HG03159 (cell line): ENCODE measurements around the gene ZBTB40.

Source experiments
- ATAC-seq: cut with Tn5 transposase; IDR thresholded peaks from one replicate; pipeline ENCODE4 v1.9.1; 2021; ENCODE audit warnings: mild to moderate bottlenecking, moderate library complexity; ENCODE audit not compliant: unreplicated experiment

The ZBTB40 gene

GRCh38 chr1:22470227-22470626 lies 18.6 kb downstream of the ZBTB40 start:
- ATAC-seq: no peak

DNA sequence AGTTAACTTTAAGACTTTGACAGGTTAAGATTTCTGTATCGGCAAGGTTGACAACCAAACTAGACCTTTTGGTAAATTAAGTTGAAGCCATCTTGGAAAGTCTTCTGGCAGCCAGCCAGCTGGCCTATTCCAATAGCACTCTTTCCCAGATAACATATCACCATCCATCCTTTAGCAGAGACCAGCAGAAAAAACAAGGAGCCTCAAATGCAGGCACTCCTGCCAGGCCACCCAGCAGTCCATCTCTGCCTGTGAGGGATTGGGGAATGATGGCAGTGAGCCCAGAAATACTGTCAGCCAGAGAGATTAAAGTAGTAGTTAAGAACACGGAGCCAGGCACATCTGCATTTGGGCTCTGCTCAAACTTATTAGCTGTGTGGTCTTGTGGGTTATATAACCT lies 19.4 kb downstream of the ZBTB40 start:
- ATAC-seq: no peak

- ATAC-seq: no peak
Measured at GRCh38 chr1:22471610-22472009, 20.0 kb downstream of the ZBTB40 start.

DNA sequence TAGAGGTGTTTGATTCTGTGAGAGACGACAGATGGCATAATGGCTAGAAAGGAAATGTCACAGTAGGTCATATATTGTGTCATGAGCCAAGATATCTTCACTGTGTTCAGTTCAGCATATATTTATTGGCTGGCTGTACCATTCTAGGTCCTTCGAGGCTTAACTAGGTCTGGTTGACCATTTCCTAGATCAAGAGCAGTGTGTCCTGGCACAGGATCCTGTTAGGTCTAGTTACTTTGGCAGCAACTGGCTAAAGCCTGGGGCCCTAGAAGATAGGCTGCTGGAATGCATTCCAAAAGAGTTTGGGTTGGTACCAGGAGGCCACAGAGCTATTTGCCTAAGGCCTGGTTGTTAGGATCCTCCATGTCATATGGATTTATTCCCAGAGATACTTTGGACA lies 20.9 kb downstream of the ZBTB40 start:
- ATAC-seq: no peak

GRCh38 chr1:22473952-22474351 lies 22.3 kb downstream of the ZBTB40 start:
- ATAC-seq: no peak

DNA sequence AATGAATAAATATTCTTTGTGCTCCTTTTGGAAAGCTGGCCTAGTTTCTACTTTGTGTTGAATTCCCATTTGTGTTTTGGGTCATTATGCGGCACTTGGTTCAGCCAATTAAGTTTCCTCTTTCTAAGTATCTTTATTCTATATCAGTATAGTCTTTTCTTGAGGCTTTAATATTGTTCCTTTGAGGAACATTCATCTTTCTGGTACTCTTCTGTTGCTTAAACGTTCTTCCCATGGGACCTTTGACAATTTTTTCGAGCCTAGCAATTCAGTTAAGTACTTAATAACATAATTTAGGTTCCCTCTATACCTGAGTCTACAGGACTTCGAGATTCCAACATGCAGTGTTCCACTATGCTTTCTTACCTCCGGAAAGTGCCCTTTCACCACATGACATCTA lies 24.9 kb downstream of the ZBTB40 start:
- ATAC-seq: no peak

DNA sequence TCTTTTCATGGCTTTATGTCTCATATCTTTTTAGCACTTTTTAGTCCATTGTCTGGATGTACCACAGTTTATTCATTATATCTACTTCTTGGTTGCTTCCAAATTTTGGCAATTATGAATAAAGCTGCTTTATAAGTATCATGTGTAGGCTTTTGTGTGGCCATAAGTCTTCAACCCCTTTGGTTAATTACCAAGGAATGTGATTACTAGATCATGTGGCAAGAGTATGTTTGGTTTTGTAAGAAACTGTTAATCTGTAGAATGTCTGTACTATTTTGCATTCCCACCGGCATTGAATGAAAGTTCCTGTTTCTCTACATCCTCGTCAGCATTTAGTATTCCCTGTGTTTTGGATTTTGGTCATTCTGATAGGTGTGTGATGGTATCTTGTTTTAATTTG lies 31.5 kb downstream of the ZBTB40 start:
- ATAC-seq: no peak

DNA sequence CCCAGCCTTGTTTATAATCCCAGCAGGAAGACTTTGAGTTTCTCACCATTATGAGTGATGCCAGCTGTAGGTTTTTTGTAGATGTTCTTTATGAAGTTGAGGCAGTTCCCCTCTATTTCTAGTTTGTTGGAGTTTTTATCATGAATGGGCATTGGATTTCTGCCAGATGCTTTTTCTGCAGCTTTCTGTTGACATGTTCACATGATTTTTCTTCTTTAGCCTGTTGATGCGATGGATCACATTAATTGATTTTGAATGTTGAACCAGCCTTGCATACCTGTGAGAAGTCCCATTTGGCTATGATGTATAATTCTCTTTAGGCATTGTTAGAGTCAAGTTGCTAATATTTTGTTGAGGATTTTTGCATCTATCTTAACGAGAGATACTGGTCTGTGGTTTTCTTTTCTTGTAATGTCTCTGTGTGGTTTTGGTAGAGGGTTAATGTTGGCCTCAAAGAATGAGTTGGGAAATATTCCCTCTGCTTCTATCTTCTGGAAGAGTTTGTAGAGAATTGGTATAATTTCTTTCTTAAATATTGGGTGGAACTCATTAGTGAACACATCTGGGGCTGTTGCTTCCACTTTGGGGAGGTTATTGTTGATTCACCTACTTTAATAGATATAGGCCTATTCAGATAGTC lies 33.2 kb downstream of the ZBTB40 start:
- no peak for ATAC-seq

- ATAC-seq: no peak
Measured at GRCh38 chr1:22485431-22485830, 33.8 kb downstream of the ZBTB40 start.

- no peak for ATAC-seq
Measured at GRCh38 chr1:22487781-22488180, 36.1 kb downstream of the ZBTB40 start.

DNA sequence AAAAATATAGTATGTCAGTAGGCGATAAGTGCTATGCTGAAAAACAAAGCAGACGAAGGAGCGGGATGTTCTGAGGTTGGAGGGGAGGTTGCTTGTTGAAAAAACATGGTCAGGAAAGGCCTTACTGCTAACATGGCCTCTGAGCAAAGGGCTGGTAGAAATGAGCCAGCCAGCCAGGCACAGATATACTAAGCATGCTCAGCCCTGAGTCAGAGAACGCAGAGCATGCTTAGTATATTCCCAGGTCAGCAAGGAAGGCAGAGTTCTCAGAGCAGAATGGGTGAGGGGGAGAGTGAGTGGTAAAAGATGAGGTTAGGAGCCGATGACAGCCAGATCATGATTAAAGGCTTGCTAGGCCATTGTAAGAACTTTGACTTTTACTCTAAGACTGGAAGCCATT lies 36.7 kb downstream of the ZBTB40 start:
- ATAC-seq: no peak

DNA sequence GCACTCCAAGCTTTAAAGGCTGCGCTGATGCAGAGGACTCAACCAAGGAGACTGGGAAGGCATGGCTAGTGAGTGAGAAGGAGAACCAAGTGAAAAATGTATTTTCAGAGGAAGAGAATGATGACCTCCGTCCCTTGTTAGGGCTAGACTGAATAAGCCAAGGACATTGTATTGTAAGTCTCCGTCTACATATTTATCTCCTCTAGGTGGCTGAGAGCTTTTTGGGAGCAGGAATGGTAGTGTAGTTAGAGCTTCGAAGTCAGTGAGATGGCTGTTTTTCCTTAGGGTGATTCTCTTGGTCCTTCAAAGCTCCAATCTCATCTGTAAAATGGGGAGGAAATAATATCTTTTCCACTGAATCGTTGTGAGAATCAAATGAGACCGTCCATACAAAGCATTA lies 37.6 kb downstream of the ZBTB40 start:
- ATAC-seq: no peak

- no peak for ATAC-seq
Measured at GRCh38 chr1:22489823-22490222, 38.2 kb downstream of the ZBTB40 start.

DNA sequence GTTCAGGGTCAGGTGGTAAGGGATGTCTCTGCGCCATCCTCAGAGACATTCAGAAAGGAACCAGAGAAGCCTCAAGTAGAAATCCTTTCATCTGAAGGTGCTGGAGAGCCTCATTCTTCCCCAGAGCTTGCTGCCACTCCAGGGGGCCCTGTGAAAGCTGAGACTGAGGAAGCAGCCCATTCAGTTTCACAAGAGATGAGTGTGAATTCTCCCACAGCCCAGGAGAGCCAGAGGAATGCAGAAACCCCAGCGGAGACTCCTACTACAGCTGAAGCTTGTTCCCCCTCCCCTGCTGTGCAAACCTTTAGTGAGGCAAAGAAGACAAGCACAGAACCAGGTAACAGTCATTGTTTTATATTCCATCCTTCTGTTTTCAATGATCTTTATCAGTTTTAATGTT lies 38.7 kb downstream of the ZBTB40 start:
- no peak for ATAC-seq

DNA sequence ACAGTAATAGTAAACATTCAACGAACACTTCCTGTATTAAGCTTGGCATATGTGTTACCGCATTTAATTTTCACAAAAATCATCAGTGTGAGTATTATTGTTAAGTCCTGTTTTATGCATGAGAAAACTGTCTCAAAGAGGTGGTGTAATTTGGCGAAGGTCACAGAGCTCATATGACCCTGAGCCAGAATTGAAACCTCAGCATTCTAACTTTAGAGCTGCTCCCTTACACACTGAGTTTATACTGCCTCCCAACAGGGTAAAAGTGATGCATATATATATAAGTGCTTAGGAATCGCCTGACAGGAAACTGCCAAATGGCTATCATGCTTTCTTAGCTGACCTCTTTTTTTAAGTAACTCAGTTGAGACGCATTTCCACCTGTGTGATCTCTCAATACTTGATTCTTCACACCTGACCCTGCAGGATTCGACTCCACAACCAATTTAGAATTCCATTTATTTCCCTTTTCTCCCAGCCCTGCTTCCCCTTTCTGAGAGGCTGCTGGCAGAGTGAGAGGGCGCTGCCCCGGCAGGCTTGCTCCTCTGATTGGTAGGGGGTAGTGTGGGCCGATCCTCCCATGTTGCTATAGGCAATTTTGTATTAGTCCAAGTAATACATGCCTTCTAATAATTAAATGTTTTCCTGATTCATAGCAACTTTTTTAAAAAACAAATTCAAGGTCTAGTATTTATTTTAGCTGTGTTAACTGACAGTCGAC lies 40.5 kb downstream of the ZBTB40 start:
- no peak for ATAC-seq

DNA sequence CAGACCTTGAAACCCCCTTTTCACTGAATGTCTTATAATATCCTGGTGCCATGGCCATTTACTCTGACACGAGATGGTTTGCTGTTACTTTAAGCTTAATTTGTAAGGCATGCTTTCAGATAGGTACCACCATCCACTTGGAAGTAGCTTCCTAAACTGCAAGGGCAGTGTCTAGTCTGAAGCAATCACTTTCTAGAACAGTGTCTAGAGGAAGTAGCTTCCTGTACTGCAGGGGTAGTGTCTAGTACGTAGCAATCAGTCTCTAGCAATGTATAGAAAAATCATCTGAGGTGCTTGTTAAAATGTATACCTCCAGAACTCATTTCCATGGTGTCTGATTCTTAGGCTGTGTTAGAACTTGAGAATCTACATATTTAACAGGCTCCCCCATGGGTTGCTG lies 42.5 kb downstream of the ZBTB40 start:
- ATAC-seq: no peak

DNA sequence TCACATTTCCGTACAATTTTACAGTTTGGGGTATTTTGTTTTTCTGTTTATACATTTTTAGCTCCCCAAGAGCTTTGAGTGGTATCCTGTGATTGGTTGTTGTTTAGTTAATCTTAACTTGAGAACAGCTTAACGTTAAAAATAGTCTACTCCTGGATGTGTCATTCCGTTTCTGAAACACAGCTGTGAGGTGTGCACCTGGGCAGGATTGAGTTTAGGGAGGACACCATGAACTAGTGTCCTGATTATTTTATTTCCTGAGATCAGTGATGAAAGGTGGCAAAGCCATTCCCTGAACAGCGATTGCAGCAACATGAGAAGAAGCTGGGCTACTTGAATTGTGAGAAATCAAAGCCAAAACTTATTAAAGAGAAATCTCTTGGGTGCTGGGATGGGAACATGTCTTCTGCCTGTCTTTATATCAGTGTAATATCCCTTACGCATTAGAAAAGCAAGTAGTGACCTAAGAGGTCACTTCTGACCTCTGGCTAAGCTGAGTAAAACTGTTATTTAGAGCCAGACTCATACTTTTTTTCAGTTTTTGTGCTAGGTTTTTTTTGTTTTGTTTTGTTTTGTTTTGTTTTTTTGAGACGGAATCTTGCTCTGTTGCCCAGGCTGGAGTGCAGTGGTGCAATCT lies 43.4 kb downstream of the ZBTB40 start:
- no peak for ATAC-seq

GRCh38 chr1:22496536-22497160 lies 45.0 kb downstream of the ZBTB40 start:
- ATAC-seq: no peak

- ATAC-seq: no peak
Measured at GRCh38 chr1:22498463-22498862, 46.8 kb downstream of the ZBTB40 start.

DNA sequence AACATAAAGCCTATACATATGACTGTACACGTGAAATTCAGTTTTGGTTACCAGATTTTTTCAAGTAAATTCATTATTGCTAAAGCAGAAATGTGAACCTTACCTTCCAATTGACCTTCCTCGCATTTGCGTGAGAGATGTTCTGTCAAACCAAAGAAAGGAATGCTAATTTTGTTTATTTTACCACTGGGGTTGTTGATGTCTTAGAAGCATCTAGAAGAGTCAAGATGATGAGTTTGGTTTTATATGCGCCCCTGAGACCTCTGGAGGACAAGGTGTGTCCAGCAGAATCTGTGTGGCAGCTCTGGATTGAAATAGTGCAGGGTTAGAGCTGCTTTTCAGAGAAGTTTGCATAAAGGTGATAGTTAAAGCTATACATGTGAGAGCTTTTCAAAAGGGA lies 48.4 kb downstream of the ZBTB40 start:
- no peak for ATAC-seq

- no peak for ATAC-seq
Measured at GRCh38 chr1:22500471-22500870, 48.8 kb downstream of the ZBTB40 start.

- ATAC-seq: no peak
Measured at GRCh38 chr1:22502202-22502601, 50.6 kb downstream of the ZBTB40 start.
